CD4-positive, alpha-beta T cell (primary cell): ENCODE measurements around the gene CFAP70. TPM values are rescaled to one million over a fixed set of nuclear protein-coding genes. Genes with fewer than 3 reads are reported as not detected.

ENCODE experiments used
- ATAC-seq: fragments of 200-7000 bp; cut with Tn5 transposase; one replicate; pipeline ENCODE4 v1.10.0; 2022; ENCODE audit warnings: mild to moderate bottlenecking; ENCODE audit not compliant: poor library complexity
- CTCF ChIA-PET: fragments of 350-600 bp; sonication (Branson Sonifier 250); formaldehyde crosslinking; loops from one replicate; lab custom pipeline; 2021; ENCODE audit warnings: antibody characterized with exemption, inconsistent platforms; lab: Charles Lee
- POLR2A ChIA-PET: fragments of 350-600 bp; sonication (Branson Sonifier 250); formaldehyde crosslinking; loops from one replicate; lab custom pipeline; 2021; ENCODE audit warnings: antibody characterized with exemption, inconsistent platforms; lab: Charles Lee
- DNase-seq, 14 experiments: peaks; one replicate each; pipeline ENCODE4 v3.0.0-alpha.2; 2013 to 2020; ENCODE audit warnings: mixed read lengths in 2 of 14
- H3K27ac ChIP-seq, 2 donors: one replicate each; pipeline versions ENCODE4 v1.5.1 to v1.7.0; 2013; ENCODE audit warnings: low read length in 2 of 2, low read depth in 1 of 2, mild to moderate bottlenecking in 1 of 2
- H3K27me3 ChIP-seq, 2 experiments: 1 replicate in 1 of 2; 2 replicates in 1 of 2; pipeline versions ENCODE4 v1.6.1 to v1.7.0; 2013; ENCODE audit warnings: low read length in 2 of 2, control low read depth in 1 of 2, mild to moderate bottlenecking in 1 of 2, moderate library complexity in 1 of 2; ENCODE audit not compliant: insufficient read depth in 2 of 2, control insufficient read depth in 1 of 2
- H3K36me3 ChIP-seq: one replicate; pipeline ENCODE4 v1.6.1; 2013; ENCODE audit warnings: low read length, control low read depth; ENCODE audit not compliant: insufficient read depth
- H3K4me1 ChIP-seq: one replicate; pipeline ENCODE4 v1.6.1; 2013; ENCODE audit warnings: low read length, control low read depth; ENCODE audit not compliant: insufficient read depth
- H3K4me3 ChIP-seq: one replicate; pipeline ENCODE4 v1.5.1; 2013; ENCODE audit warnings: mild to moderate bottlenecking, low read length, moderate library complexity
- H3K9me3 ChIP-seq, 2 experiments: 1 replicate in 1 of 2; 2 replicates in 1 of 2; pipeline versions ENCODE4 v1.6.1 to v1.7.0; 2013; ENCODE audit warnings: low read length in 2 of 2, mild to moderate bottlenecking in 2 of 2, control low read depth in 1 of 2, moderate library complexity in 1 of 2; ENCODE audit not compliant: control insufficient read depth in 1 of 2, insufficient read depth in 1 of 2
- H3K27ac Mint-ChIP-seq: one replicate; pipeline ENCODE4 v1.8.0; 2020; ENCODE audit warnings: mixed read lengths
- H3K27me3 Mint-ChIP-seq: one replicate; pipeline ENCODE4 v1.8.0; 2021; ENCODE audit warnings: mixed read lengths
- H3K36me3 Mint-ChIP-seq: one replicate; pipeline ENCODE4 v1.8.0; 2021; ENCODE audit warnings: low read depth, mixed read lengths
- H3K4me1 Mint-ChIP-seq: one replicate; pipeline ENCODE4 v1.8.0; 2021; ENCODE audit warnings: low read depth, mixed read lengths
- H3K4me3 Mint-ChIP-seq: one replicate; pipeline ENCODE4 v1.8.0; 2020; ENCODE audit warnings: mild to moderate bottlenecking, mixed read lengths
- H3K9me3 Mint-ChIP-seq: one replicate; pipeline ENCODE4 v1.8.0; 2020; ENCODE audit warnings: mixed read lengths
- intact Hi-C, 2 experiments: fragments of 100-400 bp; cut with DNase I in 1 of 2; cut with micrococcal nuclease in 1 of 2; formaldehyde crosslinking; loops; one replicate each; pipeline versions ENCODE4 v1.15.1 to v1.9.0; 2023 to 2025; cut with DNase I, micrococcal nuclease
- polyA plus RNA-seq, 2 donors: library from polyadenylated mRNA; unstranded; fragments of 120-200 nt; gene quantifications; one replicate each; pipeline ENCODE4 v1.2.1, GENCODE V29; 2013
- total RNA-seq, 174 experiments: library from RNA in 2 of 174; stranded (reverse) in 2 of 174; gene quantifications; one replicate each; pipeline ENCODE4 v1.2.3 and lab custom pipeline; 2021 to 2026
- TF ChIP-seq, protein P1 (sequence below): fragments of 200-600 bp; IDR thresholded peaks from one replicate; pipeline ENCODE4 v1.8.0; 2022; ENCODE audit warnings: antibody characterized with exemption, mild to moderate bottlenecking

The CFAP70 gene
- total RNA-seq = 1 to 10 TPM; 2.6 TPM
- 2.2 TPM for polyA plus RNA-seq (2013, experiment 1 of 2)
- 3.0 TPM for polyA plus RNA-seq (2013, experiment 2 of 2)
- 0.48 to 17.0 (median 5.7) reads per million in 172 experiments for total RNA-seq (lab: John Stamatoyannopoulos, UW)

DNA sequence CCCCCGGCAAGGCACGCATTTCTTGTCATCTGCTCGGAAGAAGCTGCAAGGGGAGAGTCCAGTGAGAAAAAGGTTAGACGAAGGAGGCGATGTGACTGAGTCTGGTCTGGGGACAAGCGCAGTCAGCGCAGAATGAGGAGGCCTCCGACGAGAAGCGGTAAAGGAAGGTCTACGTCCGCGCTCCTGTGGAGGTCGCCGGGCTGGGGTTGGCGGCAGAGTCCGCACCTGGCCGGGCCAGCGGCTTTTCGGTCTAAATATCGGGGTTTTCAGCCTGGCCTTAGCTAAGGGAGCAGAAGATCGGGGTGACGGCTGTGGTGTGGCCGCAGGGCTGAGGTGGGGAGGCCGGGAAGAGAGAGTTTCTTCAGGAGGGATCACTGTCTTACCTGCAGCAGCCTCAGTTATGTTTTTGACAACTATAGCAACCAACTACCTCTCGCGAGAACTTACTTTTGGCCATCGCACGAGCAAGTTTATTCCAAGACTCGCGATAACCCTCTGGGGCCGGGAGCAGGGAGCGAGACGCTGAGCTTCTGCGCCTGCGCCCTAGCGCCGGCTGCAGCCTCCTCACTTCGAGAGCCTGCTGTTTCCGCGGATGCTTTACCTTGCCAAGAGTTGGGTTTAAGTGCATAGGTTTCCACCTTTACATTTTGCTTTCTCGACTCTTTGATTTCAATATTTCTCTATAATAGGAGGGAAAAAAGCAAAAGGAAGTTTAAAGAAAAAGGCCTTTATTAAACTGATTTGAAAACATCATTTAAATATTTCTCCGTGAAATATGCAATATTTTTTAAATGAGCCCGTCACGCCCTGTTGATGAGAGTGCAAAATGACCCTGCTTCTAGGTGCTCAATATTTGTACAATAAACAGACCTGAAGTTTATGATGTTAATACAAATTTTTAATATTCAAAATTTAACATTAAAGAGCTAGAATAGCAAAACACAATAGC, at the start of gene CFAP70:
CFAP70 (minus strand) TSS at position 534 of the 949 bp plus-strand sequence. CDS start 4,068 bp downstream, outside the sequence.
- CTCF ChIA-PET = interaction anchor here (0.7 kb wide), 1 partner anchor 133 kb away, joined by 3 read pairs; no protein-coding TSS in a partner anchor

DNA sequence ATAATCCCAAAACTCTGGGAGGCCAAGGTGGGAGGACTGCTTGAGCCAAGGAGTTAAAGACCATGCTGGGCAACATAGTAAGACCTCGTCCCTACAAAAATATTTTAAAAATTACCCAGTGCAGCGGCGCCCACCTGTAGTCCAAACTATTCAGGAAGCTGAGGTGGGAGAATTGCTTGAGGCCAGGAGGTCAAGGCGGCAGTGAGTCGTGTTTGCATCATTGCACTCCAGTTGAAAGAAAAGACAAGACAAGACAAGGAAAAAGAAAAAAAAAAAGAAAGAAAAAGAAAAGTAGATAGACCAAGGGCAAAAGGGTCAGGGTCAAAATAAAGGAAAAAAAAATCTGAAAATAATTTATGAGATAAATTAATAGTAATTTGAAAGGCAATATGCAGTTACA, 49.4 kb upstream of the CFAP70 start:
- H3K27ac Mint-ChIP-seq = no peak overlapping the region
- H3K4me3 Mint-ChIP-seq = no peak overlapping the region

More for the DNA sequence above, at the start of gene CFAP70:
- TF ChIP-seq, protein P1, sequence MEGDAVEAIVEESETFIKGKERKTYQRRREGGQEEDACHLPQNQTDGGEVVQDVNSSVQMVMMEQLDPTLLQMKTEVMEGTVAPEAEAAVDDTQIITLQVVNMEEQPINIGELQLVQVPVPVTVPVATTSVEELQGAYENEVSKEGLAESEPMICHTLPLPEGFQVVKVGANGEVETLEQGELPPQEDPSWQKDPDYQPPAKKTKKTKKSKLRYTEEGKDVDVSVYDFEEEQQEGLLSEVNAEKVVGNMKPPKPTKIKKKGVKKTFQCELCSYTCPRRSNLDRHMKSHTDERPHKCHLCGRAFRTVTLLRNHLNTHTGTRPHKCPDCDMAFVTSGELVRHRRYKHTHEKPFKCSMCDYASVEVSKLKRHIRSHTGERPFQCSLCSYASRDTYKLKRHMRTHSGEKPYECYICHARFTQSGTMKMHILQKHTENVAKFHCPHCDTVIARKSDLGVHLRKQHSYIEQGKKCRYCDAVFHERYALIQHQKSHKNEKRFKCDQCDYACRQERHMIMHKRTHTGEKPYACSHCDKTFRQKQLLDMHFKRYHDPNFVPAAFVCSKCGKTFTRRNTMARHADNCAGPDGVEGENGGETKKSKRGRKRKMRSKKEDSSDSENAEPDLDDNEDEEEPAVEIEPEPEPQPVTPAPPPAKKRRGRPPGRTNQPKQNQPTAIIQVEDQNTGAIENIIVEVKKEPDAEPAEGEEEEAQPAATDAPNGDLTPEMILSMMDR = no peak
- no peaks in the 10 kb centered on the region for H3K36me3 ChIP-seq
- intact Hi-C loops = loop anchor here (2.0 to 5.0 kb wide), 5 partner anchors 56 to 269 kb away; partner anchors contain the start of genes MRPS16 (in 2 of the 2), ANXA7 (in 1 of the 2) and P4HA1 (in 1 of the 2)
- ATAC-seq (peak; percentile 98), DNase-seq (peak; percentile 85 to 98 (median 92))
- H3K27me3 Mint-ChIP-seq = no peaks in the 10 kb centered on the region
- no peaks in the 10 kb centered on the region for H3K9me3 Mint-ChIP-seq
- H3K4me1 ChIP-seq = peaks cover 7% of the 10 kb centered on the region
- H3K9me3 ChIP-seq = no peaks in the 10 kb centered on the region
- H3K4me3 Mint-ChIP-seq = peak within 1 kb of the TSS; percentile 98
- peaks cover 6% of the 10 kb centered on the region for H3K36me3 Mint-ChIP-seq
- no peaks in the 10 kb centered on the region for H3K27me3 ChIP-seq
- H3K27ac Mint-ChIP-seq = peak within 1 kb of the TSS; percentile 95
- POLR2A ChIA-PET = interaction anchor here (0.6 to 3.0 kb wide), 12 partner anchors 12 to 1302 kb away, joined by 3 to 18 read pairs (median 3); partner anchors contain the start of genes DNAJC9, MRPS16 and PPP3CB
- peaks cover 24% of the 10 kb centered on the region for H3K4me1 Mint-ChIP-seq
- peak within 1 kb of the TSS; percentile 82 for H3K4me3 ChIP-seq
- H3K27ac ChIP-seq = peak within 1 kb of the TSS; percentile 75 to 83

DNA sequence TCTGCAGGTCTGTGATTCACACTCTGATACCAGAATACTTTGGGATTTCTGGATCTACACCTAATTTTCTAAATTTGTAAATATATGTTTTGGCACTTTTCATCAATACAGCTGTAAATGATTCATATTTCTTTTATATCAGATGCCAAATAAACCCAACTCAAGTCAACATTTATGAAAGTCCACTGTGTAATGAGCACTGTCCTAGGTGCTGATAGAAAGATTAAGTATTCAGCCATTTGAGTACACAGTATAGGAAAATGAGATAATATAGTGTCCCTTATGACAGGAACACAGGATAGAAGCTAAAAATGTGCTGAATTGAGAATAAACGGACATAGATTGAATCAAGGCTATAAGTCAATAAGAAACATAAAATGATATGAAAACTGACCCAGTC, 48.8 kb upstream of the CFAP70 start:
- CTCF ChIA-PET = interaction anchor here (0.6 to 1.0 kb wide), 2 partner anchors 10 to 32 kb away, joined by 3 to 4 read pairs; no protein-coding TSS in a partner anchor
- Mint-ChIP-seq H3K9me3 (no peaks in the 10 kb centered on the region), H3K27ac (no peak overlapping the region), H3K4me1 (peaks cover 79% of the 10 kb centered on the region), H3K4me3 (no peak overlapping the region), H3K27me3 (no peaks in the 10 kb centered on the region), H3K36me3 (peaks cover 31% of the 10 kb centered on the region)
- no peak for DNase-seq
- intact Hi-C loops = no loop called here
- TF ChIP-seq, protein P1 = no peak
- Histone ChIP-seq H3K4me1 (peaks cover 31% of the 10 kb centered on the region), H3K36me3 (peaks cover 15% of the 10 kb centered on the region), H3K27me3 (no peaks in the 10 kb centered on the region), H3K9me3 (no peaks in the 10 kb centered on the region), H3K4me3 (no peak overlapping the region), H3K27ac (no peak overlapping the region)
- no peak for ATAC-seq
- POLR2A ChIA-PET = interaction anchor here (1.3 kb wide), 1 partner anchor 9 kb away, joined by 7 read pairs; no protein-coding TSS in a partner anchor

More for the DNA sequence above, 49.4 kb upstream of the CFAP70 start:
- Mint-ChIP-seq H3K36me3 (peaks cover 33% of the 10 kb centered on the region), H3K27me3 (no peaks in the 10 kb centered on the region), H3K4me1 (peaks cover 84% of the 10 kb centered on the region), H3K9me3 (no peaks in the 10 kb centered on the region)
- TF ChIP-seq, protein P1 = no peak
- DNase-seq (no peak), ATAC-seq (no peak)
- peaks cover 37% of the 10 kb centered on the region for H3K4me1 ChIP-seq
- no peak overlapping the region for H3K4me3 ChIP-seq
- intact Hi-C loops = no loop called here
- CTCF ChIA-PET = interaction anchor here (1.0 kb wide), 1 partner anchor 10 kb away, joined by 3 read pairs; no protein-coding TSS in a partner anchor
- H3K36me3 ChIP-seq = peaks cover 15% of the 10 kb centered on the region
- no peak overlapping the region for H3K27ac ChIP-seq
- H3K9me3 ChIP-seq = no peaks in the 10 kb centered on the region
- POLR2A ChIA-PET = interaction anchor here (1.3 kb wide), 1 partner anchor 8 kb away, joined by 7 read pairs; no protein-coding TSS in a partner anchor
- H3K27me3 ChIP-seq = no peaks in the 10 kb centered on the region
